Endothelial cell (in vitro differentiated cells): ENCODE results near the gene TAF1. TPM values are rescaled to one million over a fixed set of nuclear protein-coding genes. Genes with fewer than 3 reads are reported as not detected.

Source experiments
- DNase-seq: peaks from one replicate; pipeline ENCODE4 v3.0.0; 2021; ENCODE audit warnings: low spot score
- H3K27ac Mint-ChIP-seq: one replicate; pipeline ENCODE4 v1.8.0; 2021; ENCODE audit warnings: mixed read lengths, inconsistent platforms; ENCODE audit not compliant: unreplicated experiment
- H3K27me3 Mint-ChIP-seq: one replicate; pipeline ENCODE4 v1.8.0; 2021; ENCODE audit warnings: mild to moderate bottlenecking, moderate library complexity, mixed read lengths, inconsistent platforms; ENCODE audit not compliant: unreplicated experiment
- H3K36me3 Mint-ChIP-seq: one replicate; pipeline ENCODE4 v1.8.0; 2021; ENCODE audit warnings: mild to moderate bottlenecking, low read depth, mixed read lengths, inconsistent platforms; ENCODE audit not compliant: unreplicated experiment
- H3K4me1 Mint-ChIP-seq: one replicate; pipeline ENCODE4 v1.8.0; 2021; ENCODE audit warnings: mild to moderate bottlenecking, mixed read lengths, inconsistent platforms; ENCODE audit not compliant: unreplicated experiment
- H3K4me3 Mint-ChIP-seq: one replicate; pipeline ENCODE4 v1.8.0; 2021; ENCODE audit warnings: mild to moderate bottlenecking, mixed read lengths, inconsistent platforms; ENCODE audit not compliant: unreplicated experiment
- H3K9me3 Mint-ChIP-seq: one replicate; pipeline ENCODE4 v1.8.0; 2021; ENCODE audit warnings: mixed read lengths, inconsistent platforms; ENCODE audit not compliant: unreplicated experiment
- total RNA-seq: library from RNA; stranded (reverse); fragmentation: NEBNext Ultra II Directional; extraction: Animal tissue kit (Norgen Biotek cat#: 25700); gene quantifications from one replicate; pipeline ENCODE4 v1.2.1, GENCODE V29; 2021; ENCODE audit not compliant: unreplicated experiment
- TF ChIP-seq, protein P1 (sequence below): fragments of 200-600 bp; sonication (generic); IDR thresholded peaks from one replicate; pipeline ENCODE4 v1.5.0; 2021; ENCODE audit warnings: antibody characterized with exemption; ENCODE audit not compliant: unreplicated experiment

TAF1 gene
- total RNA-seq, 1 donor from 2014 or later, result 50.6 TPM

DNA sequence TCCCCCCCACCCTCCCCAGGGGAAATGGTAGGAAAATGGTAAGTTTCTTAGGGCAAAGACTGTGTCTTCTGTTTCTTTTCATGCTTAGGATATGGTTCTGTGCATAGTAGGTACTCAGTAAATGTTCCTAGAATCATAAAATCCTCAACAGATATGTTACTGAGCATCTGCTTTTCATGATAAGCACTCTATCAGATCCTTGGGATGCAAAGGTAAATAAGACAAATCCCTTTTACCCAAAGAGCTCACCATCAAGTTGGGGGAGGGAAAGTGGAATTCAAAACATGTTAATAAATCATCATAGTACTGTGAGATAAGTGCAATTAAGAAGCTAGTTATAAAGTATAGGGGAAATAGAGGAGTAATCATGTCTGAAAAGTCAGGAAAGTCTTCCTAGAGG is 98.8 kb downstream of the TAF1 start:
- peaks cover 2% of the 10 kb centered on the region for H3K27me3 Mint-ChIP-seq
- no peaks in the 10 kb centered on the region for H3K9me3 Mint-ChIP-seq
- H3K27ac Mint-ChIP-seq, result no peak overlapping the region

DNA sequence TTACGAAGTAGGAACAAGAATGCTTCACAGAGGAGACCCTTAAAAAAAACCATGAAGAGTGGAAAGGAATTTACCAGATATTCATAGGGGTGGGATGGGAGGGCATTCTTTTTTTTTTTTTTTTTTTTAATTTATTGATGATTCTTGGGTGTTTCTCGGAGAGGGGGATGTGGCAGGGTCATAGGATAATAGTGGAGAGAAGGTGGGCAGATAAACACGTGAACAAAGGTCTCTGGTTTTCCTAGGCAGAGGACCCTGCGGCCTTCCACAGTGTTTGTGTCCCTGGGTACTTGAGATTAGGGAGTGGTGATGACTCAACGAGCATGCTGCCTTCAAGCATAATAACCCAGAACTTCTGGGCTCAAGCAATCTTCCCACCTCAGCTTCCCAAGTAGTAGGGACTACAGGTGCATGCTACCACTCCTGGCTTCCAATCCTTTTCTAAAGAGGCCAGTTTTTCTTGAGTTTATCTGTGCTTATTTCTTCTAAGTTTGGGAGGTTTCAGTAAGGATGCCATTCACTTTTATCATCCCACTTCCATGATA is 100.9 kb downstream of the TAF1 start:
- no peaks in the 10 kb centered on the region for H3K4me1 Mint-ChIP-seq

More for the DNA sequence above, 98.8 kb downstream of the TAF1 start:
- Mint-ChIP-seq H3K4me1 (no peaks in the 10 kb centered on the region), H3K36me3 (peaks cover 37% of the 10 kb centered on the region), H3K4me3 (no peak overlapping the region)
- no peak for DNase-seq
- TF ChIP-seq, protein P1, sequence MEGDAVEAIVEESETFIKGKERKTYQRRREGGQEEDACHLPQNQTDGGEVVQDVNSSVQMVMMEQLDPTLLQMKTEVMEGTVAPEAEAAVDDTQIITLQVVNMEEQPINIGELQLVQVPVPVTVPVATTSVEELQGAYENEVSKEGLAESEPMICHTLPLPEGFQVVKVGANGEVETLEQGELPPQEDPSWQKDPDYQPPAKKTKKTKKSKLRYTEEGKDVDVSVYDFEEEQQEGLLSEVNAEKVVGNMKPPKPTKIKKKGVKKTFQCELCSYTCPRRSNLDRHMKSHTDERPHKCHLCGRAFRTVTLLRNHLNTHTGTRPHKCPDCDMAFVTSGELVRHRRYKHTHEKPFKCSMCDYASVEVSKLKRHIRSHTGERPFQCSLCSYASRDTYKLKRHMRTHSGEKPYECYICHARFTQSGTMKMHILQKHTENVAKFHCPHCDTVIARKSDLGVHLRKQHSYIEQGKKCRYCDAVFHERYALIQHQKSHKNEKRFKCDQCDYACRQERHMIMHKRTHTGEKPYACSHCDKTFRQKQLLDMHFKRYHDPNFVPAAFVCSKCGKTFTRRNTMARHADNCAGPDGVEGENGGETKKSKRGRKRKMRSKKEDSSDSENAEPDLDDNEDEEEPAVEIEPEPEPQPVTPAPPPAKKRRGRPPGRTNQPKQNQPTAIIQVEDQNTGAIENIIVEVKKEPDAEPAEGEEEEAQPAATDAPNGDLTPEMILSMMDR, result no peak

DNA sequence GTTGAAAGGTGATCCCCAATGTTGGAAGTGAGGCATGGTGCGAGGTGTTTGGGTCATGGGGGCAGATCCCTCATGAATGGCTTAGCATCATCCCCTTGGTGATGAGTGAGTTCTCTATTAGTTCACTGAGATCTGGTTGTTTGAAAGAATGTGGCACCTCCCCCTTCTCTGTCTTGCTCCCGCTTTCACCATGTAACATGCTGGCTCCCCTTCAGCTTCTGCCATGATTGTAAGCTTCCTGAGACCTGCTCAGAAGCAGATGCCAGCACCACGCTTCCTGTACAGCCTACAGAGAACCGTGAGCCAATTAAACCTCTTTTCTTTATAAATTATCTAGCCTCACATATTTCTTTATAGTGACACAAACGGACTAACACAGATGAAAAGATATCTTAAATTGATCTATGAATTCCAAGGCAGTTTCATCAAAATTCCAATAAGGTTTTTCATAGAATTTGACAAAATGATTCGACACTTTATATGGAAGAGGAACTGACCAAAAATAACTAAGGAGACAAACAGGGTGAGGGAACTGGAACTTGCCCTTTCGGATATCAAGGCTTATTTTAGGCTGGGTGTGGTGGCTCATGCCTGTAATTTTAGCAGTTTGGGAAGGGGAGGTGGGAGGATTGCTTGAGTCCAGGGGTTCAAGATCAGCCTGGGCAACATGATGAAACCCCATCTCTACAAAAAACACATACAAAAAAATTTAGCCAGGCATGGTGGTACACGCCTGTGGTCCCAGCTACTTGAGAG is 109.8 kb downstream of the TAF1 start:
- no peak for DNase-seq
- no peak overlapping the region for H3K4me3 Mint-ChIP-seq
- peaks cover 4% of the 10 kb centered on the region for H3K36me3 Mint-ChIP-seq
- no peaks in the 10 kb centered on the region for H3K9me3 Mint-ChIP-seq
- TF ChIP-seq, protein P1, result no peak
- no peaks in the 10 kb centered on the region for H3K4me1 Mint-ChIP-seq
- H3K27me3 Mint-ChIP-seq, result no peaks in the 10 kb centered on the region
- no peak overlapping the region for H3K27ac Mint-ChIP-seq

More for the DNA sequence above, 100.9 kb downstream of the TAF1 start:
- DNase-seq, result no peak
- TF ChIP-seq, protein P1, result no peak
- Mint-ChIP-seq H3K4me3 (no peak overlapping the region), H3K9me3 (no peaks in the 10 kb centered on the region), H3K27me3 (peaks cover 2% of the 10 kb centered on the region), H3K27ac (no peak overlapping the region), H3K36me3 (peaks cover 18% of the 10 kb centered on the region)

- Mint-ChIP-seq H3K4me1 (no peaks in the 10 kb centered on the region), H3K4me3 (no peak overlapping the region), H3K36me3 (no peaks in the 10 kb centered on the region), H3K27me3 (peaks cover 1% of the 10 kb centered on the region), H3K9me3 (no peaks in the 10 kb centered on the region), H3K27ac (no peak overlapping the region)
- DNase-seq, result no peak
- TF ChIP-seq, protein P1, result no peak
Measured at GRCh38 chrX:71482228-71482958, 116.2 kb downstream of the TAF1 start.
